Measurements from ENCODE around the gene FMN1. TPM values are rescaled to one million over a fixed set of nuclear protein-coding genes. Genes with fewer than 3 reads are reported as not detected.
A peak's percentile ranks its signal among the peaks of the same experiment; 100 is the strongest.

FMN1 gene
- total RNA-seq, 1 experiment from 2014 or later = 2.4 TPM

DNA sequence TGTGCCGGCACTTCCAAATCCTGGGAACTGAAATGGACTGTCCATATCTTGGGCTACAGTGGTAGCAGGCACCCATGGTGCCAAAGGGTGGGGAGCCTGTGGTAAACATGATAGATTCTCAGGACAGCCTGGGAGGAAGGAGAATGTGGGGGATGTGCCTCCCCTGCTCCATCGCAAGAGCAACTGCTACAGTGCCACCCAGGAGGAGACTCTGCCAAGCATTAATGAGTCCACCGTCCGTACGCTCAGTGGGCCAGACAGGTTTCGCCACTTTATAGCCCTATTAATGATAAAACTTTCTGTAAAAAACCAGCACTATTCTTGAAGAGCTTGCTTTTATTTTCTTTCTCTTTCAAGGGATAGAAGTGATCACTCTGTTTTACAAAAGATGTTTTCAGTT is 75.2 kb downstream of the FMN1 start:
- TF ChIP-seq, protein P1, sequence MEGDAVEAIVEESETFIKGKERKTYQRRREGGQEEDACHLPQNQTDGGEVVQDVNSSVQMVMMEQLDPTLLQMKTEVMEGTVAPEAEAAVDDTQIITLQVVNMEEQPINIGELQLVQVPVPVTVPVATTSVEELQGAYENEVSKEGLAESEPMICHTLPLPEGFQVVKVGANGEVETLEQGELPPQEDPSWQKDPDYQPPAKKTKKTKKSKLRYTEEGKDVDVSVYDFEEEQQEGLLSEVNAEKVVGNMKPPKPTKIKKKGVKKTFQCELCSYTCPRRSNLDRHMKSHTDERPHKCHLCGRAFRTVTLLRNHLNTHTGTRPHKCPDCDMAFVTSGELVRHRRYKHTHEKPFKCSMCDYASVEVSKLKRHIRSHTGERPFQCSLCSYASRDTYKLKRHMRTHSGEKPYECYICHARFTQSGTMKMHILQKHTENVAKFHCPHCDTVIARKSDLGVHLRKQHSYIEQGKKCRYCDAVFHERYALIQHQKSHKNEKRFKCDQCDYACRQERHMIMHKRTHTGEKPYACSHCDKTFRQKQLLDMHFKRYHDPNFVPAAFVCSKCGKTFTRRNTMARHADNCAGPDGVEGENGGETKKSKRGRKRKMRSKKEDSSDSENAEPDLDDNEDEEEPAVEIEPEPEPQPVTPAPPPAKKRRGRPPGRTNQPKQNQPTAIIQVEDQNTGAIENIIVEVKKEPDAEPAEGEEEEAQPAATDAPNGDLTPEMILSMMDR (conservative IDR thresholded peaks at IDR 0.05; ENCODE audit: low read depth, low read length) = no peak
- TF ChIP-seq EZH2phosphoT487 (IDR thresholded peaks at IDR 0.05; ENCODE audit: borderline replicate concordance, low read length) (no peak), EZH2 (IDR thresholded peaks at IDR 0.05; ENCODE audit: low read length, unreplicated experiment) (no peak)
- ChIA-PET POLR2A (ENCODE audit: unreplicated experiment) (no interaction called here), CTCF (no interaction called here)
- H3K4me1 ChIP-seq (ENCODE audit: insufficient read depth, low read length) = peaks cover 21% of the 10 kb centered on the region
- no TSS peak for BruUV-seq (replicated peaks)
- DNase-seq (peak; percentile 46), ATAC-seq (no peak; the same call in 1 of the 2 replicates)
- H3K4me3 ChIP-seq (ENCODE audit: low read length) = no peak overlapping the region
- no peaks in the 10 kb centered on the region for H3K79me2 ChIP-seq (ENCODE audit: low read length)
- no peaks in the 10 kb centered on the region for H3F3A ChIP-seq (ENCODE audit: low read length, unreplicated experiment)
- H3K9me2 ChIP-seq (replicated peaks; ENCODE audit: low read length) = no peaks in the 10 kb centered on the region
- no peaks in the 10 kb centered on the region for H3K9me3 ChIP-seq (ENCODE audit: low read length)
- no peak overlapping the region for H3K9ac ChIP-seq (ENCODE audit: low read length)
- H3K36me3 ChIP-seq (ENCODE audit: low read depth, low read length) = no peaks in the 10 kb centered on the region
- no peaks in the 10 kb centered on the region for H3K27me3 ChIP-seq (ENCODE audit: low read length)
- intact Hi-C loops (cut with micrococcal nuclease) = no loop called here
- peak overlapping the region; percentile 23 for H3K4me2 ChIP-seq (ENCODE audit: low read length)
- no peak overlapping the region for H3K27ac ChIP-seq (ENCODE audit: low read length)
- no peaks in the 10 kb centered on the region for H4K20me1 ChIP-seq (ENCODE audit: low read length)
- 0 out of 2 replicates have a peak overlapping the region, but pooled peaks have one; percentile 19 for H2AFZ ChIP-seq (ENCODE audit: low read length)

DNA sequence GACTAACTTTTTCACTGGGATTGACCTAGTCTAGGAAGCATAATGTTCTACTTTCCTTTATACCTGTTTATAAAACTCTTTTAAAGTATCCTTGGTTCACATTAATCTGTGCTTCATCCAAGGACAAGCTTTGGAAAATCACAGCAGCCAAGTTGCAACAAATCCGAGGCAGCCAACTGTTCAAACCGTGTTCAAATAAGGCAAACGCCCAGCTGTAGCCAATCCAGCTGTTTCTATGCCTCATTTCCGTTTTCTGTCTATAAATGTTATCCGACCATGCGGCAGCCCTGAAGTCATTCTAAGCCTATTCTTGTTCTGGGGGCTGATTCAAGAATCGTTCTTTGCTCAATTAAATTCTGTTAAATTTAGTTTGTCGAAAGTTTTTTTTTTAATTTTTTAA is 78.3 kb downstream of the FMN1 start:
- no peaks in the 10 kb centered on the region for H3F3A ChIP-seq (ENCODE audit: low read length, unreplicated experiment)
- H3K27me3 ChIP-seq (ENCODE audit: low read length) = no peaks in the 10 kb centered on the region
- no peaks in the 10 kb centered on the region for H3K36me3 ChIP-seq (ENCODE audit: low read depth, low read length)
- no peak for DNase-seq
- CTCF ChIA-PET = no interaction called here
- H3K4me3 ChIP-seq (ENCODE audit: low read length) = no peak overlapping the region
- peaks cover 35% of the 10 kb centered on the region for H3K4me1 ChIP-seq (ENCODE audit: insufficient read depth, low read length)
- no peak for ATAC-seq
- H3K4me2 ChIP-seq (ENCODE audit: low read length) = no peak overlapping the region
- no TSS peak for BruUV-seq (replicated peaks)
- H4K20me1 ChIP-seq (ENCODE audit: low read length) = no peaks in the 10 kb centered on the region
- no peaks in the 10 kb centered on the region for H3K9me3 ChIP-seq (ENCODE audit: low read length)
- POLR2A ChIA-PET (ENCODE audit: unreplicated experiment) = no interaction called here
- no peak overlapping the region for H2AFZ ChIP-seq (ENCODE audit: low read length)
- intact Hi-C loops (cut with micrococcal nuclease) = no loop called here
- no peaks in the 10 kb centered on the region for H3K79me2 ChIP-seq (ENCODE audit: low read length)
- TF ChIP-seq, protein P1 (conservative IDR thresholded peaks at IDR 0.05; ENCODE audit: low read depth, low read length) = no peak
- TF ChIP-seq EZH2phosphoT487 (IDR thresholded peaks at IDR 0.05; ENCODE audit: borderline replicate concordance, low read length) = no peak
- TF ChIP-seq EZH2 (IDR thresholded peaks at IDR 0.05; ENCODE audit: low read length, unreplicated experiment) = no peak
- H3K9ac ChIP-seq (ENCODE audit: low read length) = no peak overlapping the region
- no peak overlapping the region for H3K27ac ChIP-seq (ENCODE audit: low read length)
- H3K9me2 ChIP-seq (replicated peaks; ENCODE audit: low read length) = no peaks in the 10 kb centered on the region

DNA sequence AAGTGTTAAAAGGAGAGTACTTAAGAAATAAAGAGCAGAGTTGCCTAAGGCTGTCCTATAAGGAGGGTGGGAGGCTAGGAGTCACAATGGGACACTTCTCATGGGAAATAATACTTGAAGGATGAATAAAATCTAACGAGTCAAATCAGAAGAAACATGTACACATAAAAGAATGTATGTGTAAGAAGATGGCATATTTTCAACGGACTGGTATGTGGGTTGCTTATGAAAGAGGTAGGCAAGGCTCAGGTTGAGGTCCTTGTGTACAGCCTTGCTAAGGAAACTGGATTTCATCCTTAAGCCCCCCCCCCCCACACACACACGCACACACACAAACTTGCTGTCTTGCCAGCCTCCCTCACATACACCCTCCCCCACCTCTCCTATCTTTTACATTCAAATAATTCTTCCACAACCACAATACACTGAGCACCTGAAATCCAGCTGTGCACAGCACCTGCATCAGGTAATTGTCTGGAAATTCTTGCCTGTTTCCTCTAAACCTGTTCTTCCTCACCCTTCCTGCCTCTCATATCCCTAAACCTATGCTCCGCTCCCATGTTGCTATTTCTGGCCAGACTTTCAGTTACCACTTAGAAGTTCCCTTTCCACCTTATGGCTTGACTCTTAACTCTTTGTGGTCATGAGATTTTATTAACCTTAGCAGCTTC is 79.2 kb downstream of the FMN1 start:
- H3K27ac ChIP-seq (ENCODE audit: low read length) = no peak overlapping the region
- ChIA-PET CTCF (no interaction called here), POLR2A (ENCODE audit: unreplicated experiment) (no interaction called here)
- ATAC-seq (no peak), DNase-seq (no peak)
- intact Hi-C loops (cut with micrococcal nuclease) = no loop called here
- H3F3A ChIP-seq (ENCODE audit: low read length, unreplicated experiment) = no peaks in the 10 kb centered on the region
- no peaks in the 10 kb centered on the region for H4K20me1 ChIP-seq (ENCODE audit: low read length)
- no peak overlapping the region for H3K9ac ChIP-seq (ENCODE audit: low read length)
- H3K4me1 ChIP-seq (ENCODE audit: insufficient read depth, low read length) = peaks cover 42% of the 10 kb centered on the region
- TF ChIP-seq, protein P1 (conservative IDR thresholded peaks at IDR 0.05; ENCODE audit: low read depth, low read length) = no peak
- TF ChIP-seq EZH2phosphoT487 (IDR thresholded peaks at IDR 0.05; ENCODE audit: borderline replicate concordance, low read length) = no peak
- TF ChIP-seq EZH2 (IDR thresholded peaks at IDR 0.05; ENCODE audit: low read length, unreplicated experiment) = no peak
- H3K9me2 ChIP-seq (replicated peaks; ENCODE audit: low read length) = no peaks in the 10 kb centered on the region
- H3K79me2 ChIP-seq (ENCODE audit: low read length) = no peaks in the 10 kb centered on the region
- no peak overlapping the region for H3K4me3 ChIP-seq (ENCODE audit: low read length)
- H2AFZ ChIP-seq (ENCODE audit: low read length) = no peak overlapping the region
- no peak overlapping the region for H3K4me2 ChIP-seq (ENCODE audit: low read length)
- no TSS peak for BruUV-seq (replicated peaks)
- no peaks in the 10 kb centered on the region for H3K36me3 ChIP-seq (ENCODE audit: low read depth, low read length)
- H3K27me3 ChIP-seq (ENCODE audit: low read length) = no peaks in the 10 kb centered on the region
- H3K9me3 ChIP-seq (ENCODE audit: low read length) = no peaks in the 10 kb centered on the region

Measured in PC-3 (cell line).